ENCODE data around the gene SLC34A1.

SLC34A1 gene

DNA sequence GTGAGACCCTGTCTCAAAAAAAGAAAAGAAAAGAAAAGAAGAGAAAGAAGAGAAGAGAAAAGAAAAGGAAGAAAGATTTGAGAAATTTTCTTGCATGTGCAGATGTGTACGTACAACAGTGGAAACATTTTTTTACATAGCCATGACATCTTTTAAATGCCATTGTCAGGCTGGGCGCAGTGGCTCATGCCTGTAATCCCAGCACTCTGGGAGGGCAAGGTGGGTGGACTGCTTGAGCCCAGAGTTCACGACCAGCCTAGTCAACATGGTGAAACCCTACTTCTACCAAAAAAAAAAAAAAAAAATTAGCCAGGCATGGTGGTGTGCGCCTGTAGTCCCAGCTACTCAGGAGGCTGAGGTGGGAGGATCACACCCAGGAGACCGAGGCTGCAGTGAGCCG lies 39.3 kb upstream of the SLC34A1 start:
- Histone ChIP-seq H3K4me3 (ENCODE audit: severe bottlenecking) (no peak overlapping the region), H3K9me3 (ENCODE audit: severe bottlenecking) (no peaks in the 10 kb centered on the region), H3K4me1 (ENCODE audit: insufficient read depth, poor library complexity, severe bottlenecking) (peaks cover 4% of the 10 kb centered on the region), H3K27me3 (ENCODE audit: insufficient read depth, poor library complexity, severe bottlenecking) (no peaks in the 10 kb centered on the region), H3K36me3 (ENCODE audit: low read depth) (peaks cover 85% of the 10 kb centered on the region), H3K27ac (ENCODE audit: poor library complexity, severe bottlenecking) (no peak overlapping the region)
- ATAC-seq (ENCODE audit: low read depth) (no peak), DNase-seq (ENCODE audit: low spot score) (no peak)
- TF ChIP-seq, protein P1, sequence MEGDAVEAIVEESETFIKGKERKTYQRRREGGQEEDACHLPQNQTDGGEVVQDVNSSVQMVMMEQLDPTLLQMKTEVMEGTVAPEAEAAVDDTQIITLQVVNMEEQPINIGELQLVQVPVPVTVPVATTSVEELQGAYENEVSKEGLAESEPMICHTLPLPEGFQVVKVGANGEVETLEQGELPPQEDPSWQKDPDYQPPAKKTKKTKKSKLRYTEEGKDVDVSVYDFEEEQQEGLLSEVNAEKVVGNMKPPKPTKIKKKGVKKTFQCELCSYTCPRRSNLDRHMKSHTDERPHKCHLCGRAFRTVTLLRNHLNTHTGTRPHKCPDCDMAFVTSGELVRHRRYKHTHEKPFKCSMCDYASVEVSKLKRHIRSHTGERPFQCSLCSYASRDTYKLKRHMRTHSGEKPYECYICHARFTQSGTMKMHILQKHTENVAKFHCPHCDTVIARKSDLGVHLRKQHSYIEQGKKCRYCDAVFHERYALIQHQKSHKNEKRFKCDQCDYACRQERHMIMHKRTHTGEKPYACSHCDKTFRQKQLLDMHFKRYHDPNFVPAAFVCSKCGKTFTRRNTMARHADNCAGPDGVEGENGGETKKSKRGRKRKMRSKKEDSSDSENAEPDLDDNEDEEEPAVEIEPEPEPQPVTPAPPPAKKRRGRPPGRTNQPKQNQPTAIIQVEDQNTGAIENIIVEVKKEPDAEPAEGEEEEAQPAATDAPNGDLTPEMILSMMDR (IDR thresholded peaks at IDR 0.05; ENCODE audit: poor library complexity, severe bottlenecking) = no peak

DNA sequence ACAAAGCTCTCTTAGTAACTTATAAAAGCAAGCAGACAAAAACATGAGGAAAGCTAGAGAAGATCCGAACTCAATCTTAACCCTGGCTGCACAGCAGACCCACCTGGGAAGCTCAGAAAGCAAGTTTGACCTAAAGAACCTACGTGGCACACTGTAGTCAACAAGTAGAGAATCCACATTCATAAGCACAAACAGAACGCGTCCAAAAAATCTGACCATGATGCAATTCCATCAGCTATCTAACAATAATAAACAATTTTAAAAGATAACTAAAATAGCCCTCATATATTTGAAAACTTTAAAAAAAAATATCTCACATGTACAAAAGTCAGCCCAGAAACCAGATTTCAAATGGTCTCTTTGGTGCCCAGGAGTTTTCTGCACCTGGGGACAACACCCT lies 37.4 kb upstream of the SLC34A1 start:
- Histone ChIP-seq H3K27ac (ENCODE audit: poor library complexity, severe bottlenecking) (no peak overlapping the region), H3K36me3 (ENCODE audit: low read depth) (peaks cover 83% of the 10 kb centered on the region), H3K4me1 (ENCODE audit: insufficient read depth, poor library complexity, severe bottlenecking) (peaks cover 12% of the 10 kb centered on the region), H3K9me3 (ENCODE audit: severe bottlenecking) (no peaks in the 10 kb centered on the region), H3K27me3 (ENCODE audit: insufficient read depth, poor library complexity, severe bottlenecking) (no peaks in the 10 kb centered on the region), H3K4me3 (ENCODE audit: severe bottlenecking) (no peak overlapping the region)
- ATAC-seq (ENCODE audit: low read depth) (no peak), DNase-seq (ENCODE audit: low spot score) (no peak)
- TF ChIP-seq, protein P1 (IDR thresholded peaks at IDR 0.05; ENCODE audit: poor library complexity, severe bottlenecking) = no peak

DNA sequence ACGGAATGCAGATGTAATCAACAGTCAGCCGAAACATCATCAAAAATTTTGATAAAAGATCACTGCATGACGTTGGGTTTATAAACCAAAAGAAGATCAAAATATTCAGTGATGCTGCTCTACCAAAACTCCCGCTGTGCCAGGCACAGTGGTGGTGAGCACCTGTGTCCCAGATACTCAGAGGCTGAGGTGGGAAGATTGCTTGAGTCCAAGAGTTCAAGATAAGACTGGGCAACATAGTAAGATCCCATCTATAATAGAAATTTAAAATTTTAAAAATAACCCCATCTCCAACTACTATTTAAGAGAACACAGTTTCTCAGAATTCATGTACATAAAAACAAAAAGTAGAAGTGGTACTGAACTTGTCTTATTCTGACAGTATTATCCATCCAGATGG lies 36.5 kb upstream of the SLC34A1 start:
- DNase-seq (ENCODE audit: low spot score) = no peak
- no peaks in the 10 kb centered on the region for H3K9me3 ChIP-seq (ENCODE audit: severe bottlenecking)

DNA sequence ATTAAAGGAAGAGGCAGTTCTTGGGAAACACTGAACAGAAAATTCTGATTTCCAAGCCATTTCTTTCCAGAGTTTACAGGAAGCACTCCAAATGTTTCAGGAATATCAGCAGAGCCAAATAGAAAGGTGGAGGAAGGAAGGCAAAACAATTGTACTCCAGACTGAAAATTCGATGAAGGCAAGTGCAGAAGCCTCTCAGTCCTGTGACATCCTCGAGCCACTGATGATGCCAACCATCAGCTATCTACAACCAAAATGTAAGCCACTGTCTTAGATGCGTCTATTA lies 34.9 kb upstream of the SLC34A1 start:
- Histone ChIP-seq H3K4me1 (ENCODE audit: insufficient read depth, poor library complexity, severe bottlenecking) (peaks cover 12% of the 10 kb centered on the region), H3K36me3 (ENCODE audit: low read depth) (peaks cover 62% of the 10 kb centered on the region), H3K27me3 (ENCODE audit: insufficient read depth, poor library complexity, severe bottlenecking) (no peaks in the 10 kb centered on the region), H3K27ac (ENCODE audit: poor library complexity, severe bottlenecking) (no peak overlapping the region), H3K4me3 (ENCODE audit: severe bottlenecking) (no peak overlapping the region), H3K9me3 (ENCODE audit: severe bottlenecking) (no peaks in the 10 kb centered on the region)
- TF ChIP-seq, protein P1 (IDR thresholded peaks at IDR 0.05; ENCODE audit: poor library complexity, severe bottlenecking) = no peak
- DNase-seq (ENCODE audit: low spot score) (no peak), ATAC-seq (ENCODE audit: low read depth) (no peak)

More for the DNA sequence above, 36.5 kb upstream of the SLC34A1 start:
- no peaks in the 10 kb centered on the region for H3K27me3 ChIP-seq (ENCODE audit: insufficient read depth, poor library complexity, severe bottlenecking)
- TF ChIP-seq, protein P1 (IDR thresholded peaks at IDR 0.05; ENCODE audit: poor library complexity, severe bottlenecking) = no peak
- peaks cover 74% of the 10 kb centered on the region for H3K36me3 ChIP-seq (ENCODE audit: low read depth)
- H3K4me1 ChIP-seq (ENCODE audit: insufficient read depth, poor library complexity, severe bottlenecking) = peaks cover 12% of the 10 kb centered on the region
- no peak overlapping the region for H3K27ac ChIP-seq (ENCODE audit: poor library complexity, severe bottlenecking)
- no peak overlapping the region for H3K4me3 ChIP-seq (ENCODE audit: severe bottlenecking)
- ATAC-seq (ENCODE audit: low read depth) = no peak

DNA sequence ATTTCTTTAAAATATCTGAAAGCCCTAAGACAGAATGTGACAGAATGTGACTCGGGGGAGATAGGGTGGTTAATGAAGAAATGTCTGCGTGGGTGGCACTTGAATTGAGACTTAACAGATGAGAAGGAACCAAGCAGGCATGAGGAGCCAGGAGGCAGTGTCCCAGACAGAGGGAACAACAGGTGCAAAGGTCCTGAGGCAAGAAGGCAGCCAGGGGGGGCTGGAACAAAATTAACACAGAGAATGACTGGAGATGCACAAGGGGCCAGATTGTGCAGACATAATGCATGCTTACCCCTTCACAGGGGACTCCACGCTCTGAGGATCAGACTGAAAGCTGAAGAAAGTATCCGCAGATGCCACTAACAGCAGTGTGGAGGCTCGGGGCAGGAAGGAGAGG lies 34.5 kb upstream of the SLC34A1 start:
- ATAC-seq (ENCODE audit: low read depth) (no peak), DNase-seq (ENCODE audit: low spot score) (no peak)
- Histone ChIP-seq H3K36me3 (ENCODE audit: low read depth) (peaks cover 58% of the 10 kb centered on the region), H3K9me3 (ENCODE audit: severe bottlenecking) (no peaks in the 10 kb centered on the region), H3K4me3 (ENCODE audit: severe bottlenecking) (no peak overlapping the region), H3K27me3 (ENCODE audit: insufficient read depth, poor library complexity, severe bottlenecking) (no peaks in the 10 kb centered on the region), H3K27ac (ENCODE audit: poor library complexity, severe bottlenecking) (no peak overlapping the region), H3K4me1 (ENCODE audit: insufficient read depth, poor library complexity, severe bottlenecking) (peaks cover 12% of the 10 kb centered on the region)
- TF ChIP-seq, protein P1 (IDR thresholded peaks at IDR 0.05; ENCODE audit: poor library complexity, severe bottlenecking) = no peak
